T1000 (cell line): ENCODE results near the gene TXNL1.
A peak's percentile ranks its signal among the peaks of the same experiment; 100 is the strongest.
"Not testable (repeated sequence)": the region's sequence is repeated elsewhere in the genome, so short reads cannot be mapped to it uniquely, and the experiment has no call there.

ENCODE experiments used
- DNase-seq: peaks from one replicate; lab custom pipeline; 2025; ENCODE audit warnings: mixed read lengths; lab: John Stamatoyannopoulos, UW

The TXNL1 gene

DNA sequence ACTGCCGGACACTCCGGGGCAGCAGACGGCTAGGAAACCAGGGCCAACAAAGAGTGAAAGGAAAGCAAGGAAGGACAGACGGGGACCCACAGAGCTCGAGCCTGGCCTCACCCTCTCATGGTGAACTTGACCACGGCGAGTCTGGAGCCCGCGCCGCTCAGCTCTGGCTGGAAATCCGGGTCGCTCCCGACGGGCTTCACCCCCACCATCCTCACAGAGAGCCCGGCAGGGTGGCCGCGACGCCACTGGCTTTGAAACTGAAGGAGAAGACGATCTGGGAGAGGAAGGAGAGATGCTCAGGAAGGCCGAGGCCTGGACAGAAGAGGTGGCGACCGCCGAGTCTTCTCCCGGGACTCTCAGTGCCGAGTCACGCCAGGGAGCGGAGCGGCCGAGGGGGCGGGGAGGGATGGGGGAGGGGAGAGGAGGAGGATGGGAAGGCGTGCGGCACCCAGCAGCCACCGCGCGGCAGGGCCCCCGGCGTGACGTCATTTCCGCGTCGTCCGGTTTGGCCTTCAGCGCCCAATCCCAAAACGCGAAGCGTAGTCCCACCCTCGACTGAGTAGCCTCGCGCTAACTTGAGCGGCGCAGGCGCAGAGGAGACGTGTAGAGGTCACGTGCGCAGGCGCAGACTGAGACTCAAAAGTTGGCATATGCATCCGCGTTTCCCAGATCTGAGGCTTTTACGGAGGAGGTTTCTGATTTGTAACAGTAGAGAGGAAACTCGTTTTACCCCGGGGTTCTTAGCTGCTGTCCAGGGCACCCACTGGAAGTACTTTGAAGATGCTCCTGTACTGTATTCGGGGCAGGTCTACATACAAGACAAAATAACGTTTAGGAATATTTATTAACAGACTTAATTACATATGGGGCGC lies at the start of gene TXNL1:
TXNL1 (minus strand) TSS at position 361 of the 872 bp plus-strand sequence; CDS start at position 209, 152 bp downstream.
- DNase-seq: peak; percentile 93

DNA sequence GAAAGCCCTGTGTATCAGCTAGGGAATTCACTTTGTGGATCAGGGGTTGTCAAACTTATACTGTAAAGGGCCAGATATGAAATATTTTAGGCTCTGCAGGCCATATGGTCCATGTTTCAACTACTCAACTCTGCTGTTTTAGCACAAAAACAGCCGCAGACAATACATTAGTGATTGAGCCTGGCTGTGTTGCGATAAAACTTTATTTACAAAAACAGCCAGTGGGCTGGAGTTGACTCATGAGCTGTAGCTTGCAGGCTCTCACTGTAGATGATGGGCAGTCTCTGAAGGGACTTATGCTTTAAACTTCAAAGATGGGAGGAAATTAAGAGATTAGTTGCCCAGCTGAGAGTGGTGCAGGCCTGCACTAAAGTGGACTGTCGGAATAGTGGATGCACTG lies 45.9 kb upstream of the TXNL1 start:
- DNase-seq: no peak

DNA sequence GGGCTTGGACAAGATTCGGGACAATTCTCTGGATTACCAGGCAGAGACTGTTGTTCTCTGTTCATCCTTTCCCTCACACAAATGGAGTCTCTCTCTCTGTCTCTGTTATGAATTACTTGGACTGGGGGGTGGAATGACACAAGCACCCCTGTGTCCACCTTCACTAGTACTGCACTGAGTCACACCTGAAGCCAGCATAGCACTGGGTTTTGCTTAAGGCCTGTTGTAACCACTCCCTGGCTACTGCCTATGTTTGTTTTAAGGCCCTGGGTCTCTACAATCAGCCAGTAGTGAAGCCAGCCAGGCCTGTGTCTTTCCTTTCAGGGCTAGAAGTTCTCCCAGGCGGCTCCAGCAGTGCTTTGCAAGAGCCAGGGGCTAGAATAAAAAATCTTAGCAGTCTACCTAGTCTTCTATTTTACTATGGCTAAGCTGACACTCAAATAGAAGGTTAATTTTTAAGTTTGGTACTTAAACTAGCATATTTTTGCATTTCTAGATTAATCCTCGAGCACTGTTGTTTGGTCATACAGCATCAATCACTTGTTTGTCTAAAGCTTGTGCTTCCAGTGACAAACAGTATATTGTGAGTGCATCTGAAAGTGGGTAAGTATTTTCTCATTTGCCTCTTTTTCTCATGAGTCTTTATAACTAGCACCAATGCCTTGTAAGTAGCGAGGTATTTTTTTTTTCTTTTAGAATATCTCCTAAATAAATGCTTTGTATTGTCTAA lies 40.6 kb upstream of the TXNL1 start:
- DNase-seq: no peak

DNA sequence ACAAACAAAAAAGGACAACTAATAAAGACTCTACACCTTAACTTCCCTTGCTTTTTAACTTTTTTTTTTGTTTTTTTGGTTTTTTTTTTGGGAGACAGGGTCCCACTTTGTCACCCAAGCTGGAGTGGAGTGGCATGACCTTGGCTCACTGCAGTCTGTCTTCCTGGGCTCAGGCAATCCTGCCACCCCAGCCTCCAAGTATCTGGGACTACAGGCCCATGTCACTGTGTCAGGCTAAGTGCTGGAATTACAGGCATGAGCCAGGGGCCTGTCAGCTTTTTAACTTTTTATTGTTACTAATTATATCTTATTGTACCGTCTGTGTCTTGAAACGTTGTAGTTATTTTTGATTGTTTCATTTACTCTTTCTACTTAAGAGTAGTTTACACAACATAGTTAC lies 38.2 kb upstream of the TXNL1 start:
- no peak for DNase-seq

DNA sequence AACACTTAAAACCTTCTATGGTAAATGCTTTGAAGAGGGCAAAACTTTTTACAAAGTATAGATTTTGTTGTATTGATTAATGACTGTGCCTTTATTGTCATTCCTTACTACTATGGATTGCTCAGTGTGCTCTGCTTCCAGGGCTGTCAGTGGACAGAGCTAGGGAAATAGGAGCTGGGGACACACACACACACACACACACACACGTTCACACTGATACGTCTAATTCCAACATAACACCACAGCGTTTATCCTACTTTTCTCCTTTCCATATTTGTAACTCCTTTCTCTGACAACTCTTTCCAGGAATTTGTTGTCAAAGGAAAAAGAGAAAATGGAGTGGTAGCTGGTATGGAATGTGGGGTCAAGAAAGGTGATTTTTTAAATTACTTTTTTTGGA lies 34.6 kb upstream of the TXNL1 start:
- DNase-seq: no peak

DNA sequence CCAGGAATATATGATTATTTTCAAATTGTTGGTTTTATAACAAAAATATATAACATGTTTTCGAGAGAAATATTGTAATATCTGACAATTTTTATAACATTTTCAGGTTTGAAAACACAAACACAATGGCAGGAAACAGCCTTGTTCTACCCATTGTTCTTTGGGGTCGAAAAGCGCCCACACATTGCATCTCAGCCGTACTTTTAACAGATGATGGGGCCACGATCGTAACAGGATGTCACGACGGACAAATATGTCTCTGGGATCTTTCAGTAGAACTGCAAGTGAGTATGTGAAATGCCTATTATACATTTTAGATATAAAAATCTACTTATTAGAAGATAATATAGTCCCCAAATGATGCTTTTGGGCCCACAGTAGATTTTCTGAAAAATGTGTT lies 34.0 kb upstream of the TXNL1 start:
- no peak for DNase-seq

DNA sequence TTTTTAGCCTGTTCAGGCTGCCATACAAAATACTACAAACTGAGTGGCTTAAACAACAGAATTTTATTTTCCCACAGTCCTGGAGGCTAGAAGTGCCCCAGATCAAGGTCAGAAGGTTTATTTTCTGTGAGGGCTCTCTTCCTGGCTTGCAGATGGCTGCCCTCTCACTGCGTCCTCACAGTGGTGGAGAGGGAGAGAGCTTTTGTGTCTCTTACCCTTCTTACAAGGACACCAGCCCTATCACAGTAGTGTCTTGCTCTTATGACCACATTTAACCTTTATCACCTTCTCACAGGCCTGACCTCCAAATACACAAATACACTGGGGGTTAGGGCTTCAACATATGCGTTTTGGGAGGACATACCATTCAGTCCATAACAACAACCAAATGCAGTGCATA lies 24.5 kb upstream of the TXNL1 start:
- no peak for DNase-seq

DNA sequence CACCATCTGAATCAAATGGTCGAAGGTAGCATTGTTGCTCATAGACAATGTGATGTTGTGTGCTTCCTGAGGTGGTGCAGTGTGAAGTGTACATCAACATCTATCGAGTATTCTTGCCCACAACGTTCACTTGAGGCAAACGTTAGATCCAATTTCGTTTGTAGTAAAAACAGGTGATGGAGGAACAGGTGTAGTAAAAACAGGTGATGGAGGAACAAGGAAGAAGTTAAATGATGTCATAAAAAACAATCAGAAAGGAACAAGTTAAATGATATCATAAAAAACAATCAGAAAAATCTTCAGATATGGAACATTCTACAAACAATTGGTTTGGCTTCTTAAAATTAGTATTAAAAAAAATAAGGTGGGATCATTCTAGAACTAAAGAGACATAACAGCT lies 24.1 kb upstream of the TXNL1 start:
- no peak for DNase-seq

DNA sequence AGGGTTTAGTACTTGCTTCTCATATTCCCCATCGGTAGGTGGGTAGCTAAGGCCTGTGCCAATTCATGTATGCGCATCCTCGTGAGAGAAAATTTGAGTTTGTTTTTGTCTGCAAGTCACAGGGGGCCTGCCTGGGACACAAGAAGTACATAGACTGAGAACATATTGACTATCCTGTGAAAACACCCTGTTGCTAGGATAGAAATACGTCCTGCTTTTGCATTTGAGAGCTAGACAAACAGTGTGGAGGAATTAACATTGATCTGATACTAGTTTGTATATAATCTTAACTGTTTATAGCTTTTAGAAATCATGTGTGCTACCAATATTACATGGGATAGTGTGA lies 23.6 kb upstream of the TXNL1 start:
- no peak for DNase-seq

DNA sequence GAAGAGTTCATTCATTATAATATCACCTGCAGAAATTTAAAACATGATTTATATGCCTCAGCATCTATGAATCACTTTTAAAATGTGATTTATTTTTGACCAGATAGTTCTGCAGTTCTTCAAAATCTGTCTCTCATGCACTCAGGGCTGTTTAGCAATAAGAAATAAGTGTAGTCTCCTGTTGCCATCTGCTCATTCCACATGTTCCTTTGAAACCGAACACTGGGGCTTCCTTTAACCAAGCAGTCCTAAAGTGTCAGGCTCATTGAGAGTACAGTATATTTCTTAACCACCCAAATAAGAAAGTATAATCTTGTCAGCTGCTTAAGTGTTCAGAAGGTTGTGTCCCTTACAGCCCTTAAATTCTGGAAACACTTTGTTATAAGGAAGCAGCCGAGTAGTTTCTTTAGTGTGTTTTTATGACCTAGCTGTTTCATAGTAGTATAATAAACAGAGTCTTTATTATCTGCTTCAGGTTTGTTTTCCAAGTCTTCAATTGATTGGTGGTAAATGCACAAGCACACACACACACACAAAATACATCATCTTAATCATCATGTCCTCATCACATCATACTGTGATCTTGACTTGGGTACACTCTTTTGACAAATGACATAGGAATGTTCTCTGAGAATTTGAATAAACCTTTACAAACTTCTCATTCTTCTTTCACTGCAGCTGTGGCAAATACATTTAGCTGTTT lies 23.1 kb upstream of the TXNL1 start:
- no peak for DNase-seq

DNA sequence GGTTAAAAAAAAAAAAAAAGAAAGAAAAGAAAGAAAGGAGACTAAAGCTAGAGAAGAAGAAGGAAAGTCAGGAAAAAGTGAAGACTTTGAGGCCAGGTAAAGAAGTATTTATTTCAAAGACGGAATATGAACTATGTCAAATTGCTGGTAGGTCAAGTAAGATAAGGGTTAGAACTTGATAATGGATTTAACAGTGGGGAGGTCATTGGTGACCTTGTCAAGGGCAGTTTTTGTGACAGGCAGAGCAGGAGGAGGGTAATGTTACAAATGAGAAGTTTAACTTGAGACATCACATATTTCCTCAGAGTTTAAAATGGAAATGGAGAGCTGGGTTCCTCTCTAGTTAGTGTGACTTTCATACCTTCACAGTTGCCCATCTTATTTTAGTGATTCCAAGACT lies 22.3 kb upstream of the TXNL1 start:
- no peak for DNase-seq

DNA sequence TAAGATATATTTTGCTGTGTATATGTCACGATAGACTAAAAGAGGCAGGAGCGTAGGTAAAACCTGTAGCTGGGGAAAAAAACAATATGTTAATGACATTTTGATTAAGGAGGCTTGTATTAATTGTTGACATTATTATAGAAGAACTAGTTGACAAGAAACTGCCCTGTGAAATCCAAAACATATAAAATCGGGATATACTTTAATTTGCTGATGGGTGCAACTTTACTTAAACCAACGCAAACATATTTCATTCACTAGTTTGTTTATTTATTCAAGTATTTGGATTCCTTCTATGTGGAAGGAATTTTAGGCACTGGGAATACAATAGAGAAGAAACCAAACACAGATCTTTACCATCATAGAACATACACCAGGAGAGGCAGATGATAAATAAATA lies 20.7 kb upstream of the TXNL1 start:
- DNase-seq: no peak

DNA sequence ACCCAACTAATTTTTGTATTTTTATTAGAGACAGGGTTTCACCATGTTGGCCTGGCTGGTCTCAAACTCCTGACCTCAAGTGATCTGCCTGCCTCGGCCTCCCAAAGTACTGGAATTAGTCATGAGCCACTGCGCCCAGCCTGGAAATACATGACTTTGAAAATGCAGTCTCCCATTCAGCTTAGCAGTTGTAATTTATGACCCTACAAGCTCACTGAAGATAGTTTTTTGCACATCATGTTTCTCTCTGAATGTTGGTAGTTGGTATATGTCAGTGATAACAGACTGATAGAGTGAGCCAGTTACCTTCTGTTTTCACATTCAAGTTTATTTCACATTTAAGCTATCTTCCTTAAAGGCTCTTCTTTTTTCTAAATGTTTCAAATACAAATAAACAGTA lies 19.9 kb upstream of the TXNL1 start:
- DNase-seq: no peak

DNA sequence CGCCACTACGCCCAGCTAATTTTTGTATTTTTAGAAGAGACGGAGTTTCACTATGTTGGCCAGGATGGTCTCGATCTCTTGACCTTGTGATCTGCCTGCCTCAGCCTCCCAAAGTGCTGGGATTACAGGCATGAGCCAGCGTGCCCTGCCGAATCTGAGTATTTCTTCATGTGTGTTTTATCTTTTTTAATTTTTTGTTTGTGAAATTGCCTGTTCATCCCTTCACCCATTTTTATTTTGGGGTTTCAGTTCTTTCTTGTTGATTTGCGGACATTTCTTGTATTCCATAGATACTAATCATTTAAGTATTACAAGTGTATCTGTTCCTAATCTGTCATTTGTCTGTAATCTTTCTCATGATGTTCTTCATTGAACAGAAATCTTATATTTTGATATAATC lies 15.9 kb upstream of the TXNL1 start:
- DNase-seq: not testable (repeated sequence)

DNA sequence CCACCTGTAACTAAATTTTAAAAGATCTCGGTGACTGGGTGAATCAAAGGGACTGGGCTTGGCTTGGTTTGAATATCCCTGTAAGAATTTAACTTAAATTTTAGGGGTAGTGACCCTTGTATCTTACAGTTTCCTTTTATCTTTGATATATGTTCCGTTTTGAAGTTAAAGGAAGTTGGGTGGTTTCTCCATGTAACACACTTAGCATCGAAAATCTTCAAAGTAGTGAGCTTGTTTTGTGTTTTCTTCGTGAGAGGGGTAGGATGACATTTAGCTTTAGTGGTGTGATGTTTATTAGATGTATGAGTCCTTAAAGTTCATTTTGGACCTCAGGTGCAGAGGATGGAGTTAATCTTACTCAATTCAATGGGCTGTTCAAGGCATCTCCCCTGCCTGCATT lies 14.4 kb upstream of the TXNL1 start:
- no peak for DNase-seq

DNA sequence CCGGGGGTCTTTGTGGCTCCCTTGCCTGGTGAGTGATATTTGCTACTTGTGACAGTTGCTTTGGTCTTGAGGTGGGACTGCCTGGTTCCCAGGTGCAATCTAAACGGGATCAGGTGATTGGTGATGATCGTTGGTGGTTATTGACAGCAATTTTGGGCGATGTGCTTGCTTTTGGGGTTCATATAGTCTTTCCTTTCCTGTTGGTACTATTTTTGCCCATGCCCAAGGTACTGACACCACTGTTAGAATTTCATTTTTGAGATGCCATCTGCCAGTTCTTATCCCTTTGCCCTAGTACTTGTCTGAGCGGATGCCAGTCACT lies 13.3 kb upstream of the TXNL1 start:
- DNase-seq: no peak

DNA sequence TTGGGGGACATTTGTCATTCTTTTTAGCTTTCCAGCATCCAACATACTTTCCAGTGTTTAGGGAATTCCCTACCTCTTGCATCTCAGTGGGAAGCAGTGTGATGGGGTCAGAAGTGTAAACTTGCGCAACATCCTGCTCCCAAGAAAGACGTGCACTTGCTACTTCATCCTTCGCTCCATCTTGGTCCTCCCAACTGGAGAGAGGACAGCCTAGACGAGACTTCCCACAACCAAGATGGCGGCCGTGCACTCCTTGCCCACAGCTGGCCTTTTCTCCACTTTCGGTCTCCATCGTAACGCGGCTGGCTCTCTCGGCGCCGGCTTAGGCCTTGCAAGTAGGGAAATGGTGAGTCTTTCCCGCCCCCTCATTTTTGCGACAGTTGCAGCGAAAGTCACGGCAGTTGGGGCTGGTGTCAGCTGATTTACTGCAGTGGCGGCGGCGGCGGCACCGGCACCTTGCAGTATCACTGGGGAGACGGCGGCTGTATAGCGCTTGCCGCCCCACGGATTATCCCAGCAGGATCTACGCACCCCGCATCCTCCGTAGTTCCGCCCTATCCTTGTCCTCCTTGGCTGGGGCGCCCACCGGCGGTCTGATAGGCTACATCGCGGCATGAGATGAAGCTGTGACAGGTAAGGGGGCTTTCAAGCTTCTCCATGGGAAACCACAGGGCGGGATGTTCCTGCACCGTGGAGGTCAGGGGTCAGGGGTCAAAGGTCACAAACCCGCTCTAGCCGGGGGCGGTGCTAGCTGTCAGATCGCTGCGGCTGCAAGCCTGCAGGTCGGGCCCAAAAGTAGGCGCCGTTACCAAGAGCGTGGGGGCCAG lies 12.8 kb upstream of the TXNL1 start, which contains the start of gene WDR7:
WDR7 (plus strand) TSS at position 416 of the 827 bp plus-strand sequence. CDS start 21,157 bp downstream, outside the sequence.
- peak; percentile 85 for DNase-seq

DNA sequence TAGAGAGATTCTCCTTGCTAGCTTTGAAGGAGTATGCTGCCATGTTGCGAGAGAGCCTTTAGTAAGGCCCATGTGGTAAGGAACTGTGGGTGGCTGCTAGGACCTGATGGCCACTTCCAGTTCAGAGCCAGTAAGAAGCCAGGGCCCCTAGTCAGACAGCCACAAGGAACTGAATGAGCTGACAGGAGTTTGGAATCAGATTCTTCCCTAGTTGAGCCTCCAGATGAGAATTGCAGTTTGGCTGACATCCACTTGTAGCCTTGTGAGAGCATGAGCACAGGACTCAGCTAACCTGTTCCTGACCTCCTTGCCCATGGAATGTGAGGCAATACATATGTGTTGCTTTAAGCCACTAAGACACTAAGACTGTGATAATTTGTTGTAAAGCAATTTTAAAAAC lies 11.6 kb upstream of the TXNL1 start:
- DNase-seq: no peak

DNA sequence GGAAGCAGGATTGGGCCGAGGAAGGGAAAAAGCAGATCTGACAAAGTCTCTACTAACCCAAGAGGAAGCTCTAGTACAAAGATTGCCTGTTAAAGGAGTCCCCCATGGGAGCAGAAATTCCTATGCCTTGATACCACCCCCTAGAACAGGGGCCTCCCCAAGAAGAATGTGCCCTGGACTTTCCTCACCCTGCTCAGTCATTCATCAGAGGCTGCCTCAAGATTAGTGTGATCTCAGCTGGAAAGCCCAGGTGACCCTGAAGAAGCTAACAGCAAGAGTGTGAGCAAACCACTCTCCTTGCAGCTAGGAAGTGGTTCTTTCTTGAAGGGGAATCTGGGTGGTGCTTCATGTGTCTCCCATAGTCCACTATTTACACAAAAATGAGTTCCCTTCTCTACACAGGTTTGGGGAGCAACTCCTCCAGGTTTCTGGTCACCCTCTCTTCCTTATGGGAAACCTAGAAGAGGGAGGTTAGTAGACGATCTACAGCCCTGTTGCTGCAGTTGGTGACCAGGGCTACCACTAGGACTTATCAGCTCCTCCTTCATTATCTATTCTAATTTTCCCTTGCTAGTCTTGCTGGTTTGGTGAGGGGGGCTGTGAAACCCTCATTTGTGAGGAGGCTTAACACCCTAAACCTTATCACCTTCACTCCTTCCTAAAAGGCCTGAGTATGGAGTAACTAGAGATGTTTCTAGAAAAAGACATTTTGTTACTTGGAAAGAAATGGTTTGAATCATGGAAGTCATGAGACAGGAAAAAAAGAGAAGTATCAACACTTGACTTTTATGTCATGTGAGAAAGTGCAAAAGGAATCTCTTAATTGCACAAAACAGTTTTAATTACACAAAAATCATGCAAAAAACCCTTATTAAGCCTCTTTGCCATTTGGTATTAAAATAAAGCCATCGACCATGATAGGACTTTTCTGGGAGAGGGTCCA lies 9.8 kb upstream of the TXNL1 start:
- DNase-seq: no peak

DNA sequence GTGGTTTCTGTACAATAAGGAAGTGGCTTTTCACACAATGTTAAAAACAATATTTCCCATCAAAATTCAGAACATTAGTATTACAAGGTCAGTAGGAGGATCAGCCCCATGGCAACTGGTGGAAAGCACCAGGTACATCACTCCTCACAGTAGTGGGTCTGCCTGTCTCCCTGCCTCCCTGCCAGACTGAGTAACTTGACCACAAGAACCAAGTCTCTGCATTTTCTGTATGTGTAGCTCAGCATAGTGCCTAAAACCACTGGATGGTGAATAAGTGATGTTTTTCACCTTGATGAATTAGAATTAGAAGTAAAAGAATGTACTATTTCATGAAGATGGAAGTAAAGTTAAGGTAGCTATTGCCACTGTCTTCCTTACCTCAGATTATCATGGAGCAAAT lies 8.7 kb upstream of the TXNL1 start:
- DNase-seq: no peak
